ENCODE measurements around the gene CHTF18. TPM values are rescaled to one million over a fixed set of nuclear protein-coding genes. Genes with fewer than 3 reads are reported as not detected.

CHTF18 gene
- total RNA-seq, 1 donor, result 20.0 TPM

DNA sequence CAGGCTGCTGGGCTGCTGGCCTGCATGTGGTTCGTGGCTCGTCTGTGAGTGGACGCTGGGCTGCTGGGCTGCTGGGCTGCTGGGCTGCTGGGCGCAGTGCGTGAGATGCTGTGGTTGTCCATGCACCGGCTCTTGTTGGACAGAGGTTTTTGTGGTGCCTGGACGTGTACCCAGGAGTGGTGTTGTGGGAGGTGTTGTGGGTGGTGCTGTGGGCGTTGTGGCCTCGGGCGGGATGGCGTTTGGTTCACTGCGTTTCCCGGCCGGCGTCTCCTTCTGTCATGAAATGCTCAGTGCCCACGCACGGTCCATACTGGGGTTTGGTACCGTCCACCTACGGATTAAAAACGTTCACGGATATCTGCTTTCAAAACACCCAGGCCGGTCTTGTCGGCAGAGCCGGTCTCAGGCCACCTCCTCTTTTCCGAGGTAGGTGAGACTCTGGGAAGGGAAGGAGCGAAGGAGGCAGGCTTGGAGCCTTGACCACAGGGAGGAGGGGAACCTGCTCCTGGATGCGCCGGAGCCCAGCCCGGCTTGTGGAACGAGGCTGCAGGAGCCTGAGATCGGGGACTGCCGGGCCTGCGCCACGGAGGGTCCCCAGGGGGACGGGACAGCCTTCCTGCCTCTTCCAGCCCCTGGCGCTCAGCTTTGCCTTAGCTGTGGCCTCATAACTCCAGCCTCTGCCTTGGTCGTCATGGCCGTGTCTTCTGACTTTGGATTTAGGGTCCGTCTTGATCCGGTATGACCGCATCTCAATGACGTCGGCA lies 41.9 kb downstream of the CHTF18 start:
- no peak for DNase-seq (ENCODE audit: low read depth)
- TF ChIP-seq CTCF (IDR thresholded peaks at IDR 0.05; ENCODE audit: insufficient read depth, low read length), result no peak
- no peak overlapping the region for H3K4me3 ChIP-seq (ENCODE audit: low read depth, low read length)

GRCh38 chr16:830871-831570 lies 42.6 kb downstream of the CHTF18 start:
- no peak for TF ChIP-seq CTCF (IDR thresholded peaks at IDR 0.05; ENCODE audit: insufficient read depth, low read length)
- no peak overlapping the region for H3K4me3 ChIP-seq (ENCODE audit: low read depth, low read length)
- DNase-seq (ENCODE audit: low read depth), result no peak

DNA sequence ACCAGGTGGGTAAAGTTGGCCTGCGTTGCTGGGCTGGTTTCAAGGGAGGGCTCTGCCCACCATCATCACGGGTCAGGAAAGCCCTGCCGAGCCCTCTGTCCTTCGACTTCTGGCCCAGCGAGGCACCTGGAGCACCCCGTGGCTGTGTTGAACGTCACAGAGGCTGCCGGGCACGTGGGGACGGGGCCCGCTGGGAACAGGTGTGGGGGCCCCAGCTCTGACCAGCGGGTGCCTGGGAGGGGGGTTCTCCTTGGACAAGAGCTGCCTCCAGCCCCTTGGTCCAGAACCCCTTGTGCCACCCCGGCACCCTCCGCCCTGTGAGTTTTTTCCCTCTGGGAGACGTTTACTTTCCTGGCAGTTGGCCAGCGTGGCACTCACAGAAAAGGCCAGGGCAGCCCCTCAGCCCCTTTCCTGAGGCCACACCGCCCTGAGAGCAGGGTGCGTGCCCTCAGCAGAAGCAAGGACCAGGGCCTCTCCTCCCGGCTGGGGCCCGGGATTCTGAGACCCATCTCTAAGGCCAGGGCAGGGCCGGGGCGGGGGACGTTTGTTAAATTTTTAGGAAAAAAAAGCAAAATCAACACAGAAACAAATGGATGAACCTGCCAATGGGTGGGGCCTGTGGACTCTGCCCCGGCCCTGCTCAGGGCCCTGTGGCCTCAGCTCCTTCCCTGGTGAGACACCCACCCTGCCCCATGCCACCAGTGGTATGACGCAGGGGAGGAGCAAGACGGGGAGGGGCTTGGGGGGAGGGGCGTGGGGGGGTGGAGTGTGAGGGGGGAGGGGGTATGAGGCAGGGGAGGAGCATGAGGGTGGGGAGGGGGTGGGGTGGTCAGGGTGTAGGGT lies 43.4 kb downstream of the CHTF18 start:
- no peak for DNase-seq (ENCODE audit: low read depth)
- no peak overlapping the region for H3K4me3 ChIP-seq (ENCODE audit: low read depth, low read length)
- no peak for TF ChIP-seq CTCF (IDR thresholded peaks at IDR 0.05; ENCODE audit: insufficient read depth, low read length)

- no peak for TF ChIP-seq CTCF (IDR thresholded peaks at IDR 0.05; ENCODE audit: insufficient read depth, low read length)
- no peak for DNase-seq (ENCODE audit: low read depth)
- H3K4me3 ChIP-seq (ENCODE audit: low read depth, low read length), result no peak overlapping the region
Observed at GRCh38 chr16:832652-833336, 44.4 kb downstream of the CHTF18 start.

- no peak for DNase-seq (ENCODE audit: low read depth)
- no peak for TF ChIP-seq CTCF (IDR thresholded peaks at IDR 0.05; ENCODE audit: insufficient read depth, low read length)
- H3K4me3 ChIP-seq (ENCODE audit: low read depth, low read length), result no peak overlapping the region
Observed at GRCh38 chr16:833411-833810, 45.0 kb downstream of the CHTF18 start.

DNA sequence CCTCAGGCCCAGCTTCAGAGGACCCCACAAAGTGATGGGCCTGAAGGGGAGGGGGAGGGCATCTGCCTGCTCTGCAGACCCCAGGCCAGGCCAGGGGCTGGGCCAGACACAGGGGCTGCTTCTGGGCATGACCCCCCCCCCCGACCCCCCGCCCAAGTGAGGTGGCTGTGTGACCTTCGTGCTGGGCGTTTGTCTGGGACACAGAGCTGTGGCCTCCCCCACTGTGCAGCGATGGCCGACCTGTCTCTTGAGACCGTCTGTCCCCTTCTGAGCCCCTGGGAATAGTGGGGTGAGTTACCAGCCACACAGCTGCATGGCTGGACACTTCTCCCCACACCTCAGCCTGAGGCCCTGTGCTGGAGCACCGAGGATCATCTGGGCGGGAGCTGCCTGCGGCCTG lies 47.0 kb downstream of the CHTF18 start:
- no peak for TF ChIP-seq CTCF (IDR thresholded peaks at IDR 0.05; ENCODE audit: insufficient read depth, low read length)
- no peak overlapping the region for H3K4me3 ChIP-seq (ENCODE audit: low read depth, low read length)
- no peak for DNase-seq (ENCODE audit: low read depth)

All from fibroblast of the aortic adventitia (primary cell).